Activated CD4-positive, alpha-beta T cell treated with anti-CD3 and anti-CD28 coated beads for 36 hours (primary cell): ENCODE results near the gene MKS1. TPM values are rescaled to one million over a fixed set of nuclear protein-coding genes. Genes with fewer than 3 reads are reported as not detected.

Experiments used
- ATAC-seq: fragments of 200-7000 bp; cut with Tn5 transposase; one replicate; pipeline ENCODE4 v1.10.0; 2021; ENCODE audit warnings: mild to moderate bottlenecking, moderate library complexity
- CTCF ChIA-PET: fragments of 350-600 bp; sonication (Branson Sonifier 250); formaldehyde crosslinking; loops from one replicate; lab custom pipeline; 2021; ENCODE audit warnings: antibody characterized with exemption; lab: Charles Lee
- POLR2A ChIA-PET: fragments of 350-600 bp; sonication (Branson Sonifier 250); formaldehyde crosslinking; loops from one replicate; lab custom pipeline; 2021; ENCODE audit warnings: antibody characterized with exemption, inconsistent platforms; lab: Charles Lee
- DNase-seq: peaks from one replicate; pipeline ENCODE4 v3.0.0-alpha.2; 2020
- H3K27ac Mint-ChIP-seq: one replicate; pipeline ENCODE4 v1.8.0; 2021; ENCODE audit warnings: mixed read lengths
- H3K27me3 Mint-ChIP-seq: one replicate; pipeline ENCODE4 v1.8.0; 2021; ENCODE audit warnings: mixed read lengths
- H3K36me3 Mint-ChIP-seq: one replicate; pipeline ENCODE4 v1.8.0; 2021; ENCODE audit warnings: low read depth, mixed read lengths
- H3K4me1 Mint-ChIP-seq: one replicate; pipeline ENCODE4 v1.8.0; 2021; ENCODE audit warnings: mixed read lengths
- H3K4me3 Mint-ChIP-seq: one replicate; pipeline ENCODE4 v1.8.0; 2021; ENCODE audit warnings: mild to moderate bottlenecking, moderate library complexity, mixed read lengths
- H3K9me3 Mint-ChIP-seq: one replicate; pipeline ENCODE4 v1.8.0; 2021; ENCODE audit warnings: low read depth, mixed read lengths
- intact Hi-C, 2 experiments: fragments of 100-400 bp; cut with DNase I in 1 of 2; cut with micrococcal nuclease in 1 of 2; formaldehyde crosslinking; loops; one replicate each; pipeline versions ENCODE4 v1.14.2 to v1.15.1; 2022 to 2024; cut with DNase I, micrococcal nuclease
- total RNA-seq, 2 experiments: library from RNA; stranded (reverse); gene quantifications; one replicate each; pipeline ENCODE4 v1.2.3, GENCODE V29; 2021

Gene MKS1
- total RNA-seq, 2 experiments from 2014 or later: 20.4 to 22.5 TPM

GRCh38 chr17:58200024-58200633 is 18.9 kb downstream of the MKS1 start:
- DNase-seq: peak; percentile 79
- intact Hi-C loops: loop anchor here in 1 of 2 experiments (1.0 kb wide), 1 partner anchor 247 kb away; no protein-coding TSS in a partner anchor
- ChIA-PET CTCF (interaction anchor here (0.6 to 2.3 kb wide), 47 partner anchors 9 to 929 kb away, joined by 3 to 16 read pairs (median 3); partner anchors contain the start of genes CUEDC1, MKS1, RNF43 and SRSF1), POLR2A (interaction anchor here (1.0 kb wide), 1 partner anchor 193 kb away, joined by 3 read pairs; no protein-coding TSS in a partner anchor)
- no peak overlapping the region for H3K4me3 Mint-ChIP-seq
- H3K27ac Mint-ChIP-seq: no peak overlapping the region
- H3K9me3 Mint-ChIP-seq: no peaks in the 10 kb centered on the region
- ATAC-seq: peak; percentile 95
- no peaks in the 10 kb centered on the region for H3K4me1 Mint-ChIP-seq
- H3K36me3 Mint-ChIP-seq: no peaks in the 10 kb centered on the region
- no peaks in the 10 kb centered on the region for H3K27me3 Mint-ChIP-seq

- Mint-ChIP-seq H3K27ac (no peak overlapping the region), H3K36me3 (no peaks in the 10 kb centered on the region), H3K4me3 (no peak overlapping the region), H3K27me3 (peaks cover 3% of the 10 kb centered on the region), H3K4me1 (no peaks in the 10 kb centered on the region), H3K9me3 (no peaks in the 10 kb centered on the region)
- ATAC-seq: no peak
- intact Hi-C loops: no loop called here
- POLR2A ChIA-PET: no interaction called here
- CTCF ChIA-PET: interaction anchor here (1.0 kb wide), 1 partner anchor 18 kb away, joined by 3 read pairs; no protein-coding TSS in a partner anchor
- DNase-seq: no peak
Observed at GRCh38 chr17:58196610-58197009, 22.4 kb downstream of the MKS1 start.

GRCh38 chr17:58195518-58196123 is 23.4 kb downstream of the MKS1 start:
- Mint-ChIP-seq H3K4me1 (no peaks in the 10 kb centered on the region), H3K27ac (no peak overlapping the region), H3K4me3 (no peak overlapping the region), H3K36me3 (no peaks in the 10 kb centered on the region), H3K27me3 (peaks cover 3% of the 10 kb centered on the region), H3K9me3 (no peaks in the 10 kb centered on the region)
- intact Hi-C loops: no loop called here
- ChIA-PET CTCF (interaction anchor here (0.5 to 1.0 kb wide), 3 partner anchors 19 to 303 kb away, joined by 3 read pairs; no protein-coding TSS in a partner anchor), POLR2A (no interaction called here)
- ATAC-seq: no peak
- no peak for DNase-seq

- DNase-seq (no peak), ATAC-seq (no peak)
- no peak overlapping the region for H3K27ac Mint-ChIP-seq
- CTCF ChIA-PET: interaction anchor here (1.2 kb wide), 1 partner anchor 25 kb away, joined by 3 read pairs; no protein-coding TSS in a partner anchor
- H3K36me3 Mint-ChIP-seq: no peaks in the 10 kb centered on the region
- H3K4me3 Mint-ChIP-seq: no peak overlapping the region
- peaks cover 3% of the 10 kb centered on the region for H3K27me3 Mint-ChIP-seq
- intact Hi-C loops: no loop called here
- H3K4me1 Mint-ChIP-seq: no peaks in the 10 kb centered on the region
- POLR2A ChIA-PET: no interaction called here
- no peaks in the 10 kb centered on the region for H3K9me3 Mint-ChIP-seq
Observed at GRCh38 chr17:58193641-58194255, 25.3 kb downstream of the MKS1 start.

GRCh38 chr17:58192612-58193011 is 26.4 kb downstream of the MKS1 start, which contains the start of gene EPX:
Gene EPX, plus strand, starts transcription at chr17:58192726. Its CDS starts 121 bp downstream, at chr17:58192847.
- intact Hi-C loops: no loop called here
- Mint-ChIP-seq H3K4me1 (no peaks in the 10 kb centered on the region), H3K27ac (no peak within 1 kb of the TSS), H3K36me3 (no peaks in the 10 kb centered on the region), H3K9me3 (no peaks in the 10 kb centered on the region), H3K27me3 (peaks cover 5% of the 10 kb centered on the region), H3K4me3 (no peak within 1 kb of the TSS)
- DNase-seq (no peak), ATAC-seq (no peak)
- ChIA-PET CTCF (no interaction called here), POLR2A (no interaction called here)

- ChIA-PET POLR2A (no interaction called here), CTCF (interaction anchor here (0.8 kb wide), 1 partner anchor 9 kb away, joined by 3 read pairs; no protein-coding TSS in a partner anchor)
- H3K27ac Mint-ChIP-seq: no peak overlapping the region
- no peak overlapping the region for H3K4me3 Mint-ChIP-seq
- H3K27me3 Mint-ChIP-seq: peaks cover 5% of the 10 kb centered on the region
- H3K4me1 Mint-ChIP-seq: no peaks in the 10 kb centered on the region
- no peaks in the 10 kb centered on the region for H3K9me3 Mint-ChIP-seq
- DNase-seq: no peak
- ATAC-seq: no peak
- intact Hi-C loops: no loop called here
- H3K36me3 Mint-ChIP-seq: no peaks in the 10 kb centered on the region
Observed at GRCh38 chr17:58191241-58191896, 27.7 kb downstream of the MKS1 start.

- Mint-ChIP-seq H3K36me3 (no peaks in the 10 kb centered on the region), H3K4me3 (no peak overlapping the region), H3K27me3 (peaks cover 4% of the 10 kb centered on the region), H3K27ac (no peak overlapping the region), H3K4me1 (no peaks in the 10 kb centered on the region), H3K9me3 (no peaks in the 10 kb centered on the region)
- DNase-seq (no peak), ATAC-seq (no peak)
- intact Hi-C loops: no loop called here
- POLR2A ChIA-PET: no interaction called here
- CTCF ChIA-PET: no interaction called here
Observed at GRCh38 chr17:58189436-58190146, 29.5 kb downstream of the MKS1 start.

- intact Hi-C loops: no loop called here
- no peaks in the 10 kb centered on the region for H3K9me3 Mint-ChIP-seq
- ChIA-PET CTCF (interaction anchor here (1.4 kb wide), 1 partner anchor 15 kb away, joined by 3 read pairs; no protein-coding TSS in a partner anchor), POLR2A (no interaction called here)
- no peaks in the 10 kb centered on the region for H3K36me3 Mint-ChIP-seq
- DNase-seq: no peak
- ATAC-seq: no peak
- H3K27ac Mint-ChIP-seq: no peak overlapping the region
- no peaks in the 10 kb centered on the region for H3K4me1 Mint-ChIP-seq
- H3K27me3 Mint-ChIP-seq: peaks cover 2% of the 10 kb centered on the region
- H3K4me3 Mint-ChIP-seq: no peak overlapping the region
Observed at GRCh38 chr17:58187675-58188074, 31.4 kb downstream of the MKS1 start.

- ChIA-PET CTCF (interaction anchor here (1.4 kb wide), 2 partner anchors 13 to 15 kb away, joined by 3 to 5 read pairs; no protein-coding TSS in a partner anchor), POLR2A (no interaction called here)
- H3K9me3 Mint-ChIP-seq: no peaks in the 10 kb centered on the region
- H3K36me3 Mint-ChIP-seq: no peaks in the 10 kb centered on the region
- DNase-seq: no peak
- no peak overlapping the region for H3K4me3 Mint-ChIP-seq
- intact Hi-C loops: no loop called here
- no peak for ATAC-seq
- H3K27me3 Mint-ChIP-seq: peaks cover 2% of the 10 kb centered on the region
- no peak overlapping the region for H3K27ac Mint-ChIP-seq
- H3K4me1 Mint-ChIP-seq: no peaks in the 10 kb centered on the region
Observed at GRCh38 chr17:58187063-58187462, 32.0 kb downstream of the MKS1 start.

GRCh38 chr17:58186591-58186990 is 32.5 kb downstream of the MKS1 start:
- H3K4me3 Mint-ChIP-seq: no peak overlapping the region
- no peaks in the 10 kb centered on the region for H3K4me1 Mint-ChIP-seq
- POLR2A ChIA-PET: no interaction called here
- no peak overlapping the region for H3K27ac Mint-ChIP-seq
- intact Hi-C loops: no loop called here
- no peaks in the 10 kb centered on the region for H3K36me3 Mint-ChIP-seq
- DNase-seq: no peak
- H3K9me3 Mint-ChIP-seq: no peaks in the 10 kb centered on the region
- peaks cover 2% of the 10 kb centered on the region for H3K27me3 Mint-ChIP-seq
- CTCF ChIA-PET: interaction anchor here (0.6 to 1.4 kb wide), 4 partner anchors 14 to 504 kb away, joined by 3 to 5 read pairs (median 4); no protein-coding TSS in a partner anchor
- no peak for ATAC-seq
